GM19438 (cell line): Measurements from ENCODE around the gene KCNA4.
"Not testable (repeated sequence)": the region's sequence is repeated elsewhere in the genome, so short reads cannot be mapped to it uniquely, and the experiment has no call there.

Experiments used
- ATAC-seq: cut with Tn5 transposase; IDR thresholded peaks from one replicate; pipeline ENCODE4 v1.9.1; 2021; ENCODE audit warnings: low read depth; ENCODE audit not compliant: unreplicated experiment

KCNA4 gene

GRCh38 chr11:30000986-30001750, 15.7 kb downstream of the KCNA4 start:
- no peak for ATAC-seq

GRCh38 chr11:29996016-29996415, 20.8 kb downstream of the KCNA4 start:
- peak; percentile 62 for ATAC-seq

DNA sequence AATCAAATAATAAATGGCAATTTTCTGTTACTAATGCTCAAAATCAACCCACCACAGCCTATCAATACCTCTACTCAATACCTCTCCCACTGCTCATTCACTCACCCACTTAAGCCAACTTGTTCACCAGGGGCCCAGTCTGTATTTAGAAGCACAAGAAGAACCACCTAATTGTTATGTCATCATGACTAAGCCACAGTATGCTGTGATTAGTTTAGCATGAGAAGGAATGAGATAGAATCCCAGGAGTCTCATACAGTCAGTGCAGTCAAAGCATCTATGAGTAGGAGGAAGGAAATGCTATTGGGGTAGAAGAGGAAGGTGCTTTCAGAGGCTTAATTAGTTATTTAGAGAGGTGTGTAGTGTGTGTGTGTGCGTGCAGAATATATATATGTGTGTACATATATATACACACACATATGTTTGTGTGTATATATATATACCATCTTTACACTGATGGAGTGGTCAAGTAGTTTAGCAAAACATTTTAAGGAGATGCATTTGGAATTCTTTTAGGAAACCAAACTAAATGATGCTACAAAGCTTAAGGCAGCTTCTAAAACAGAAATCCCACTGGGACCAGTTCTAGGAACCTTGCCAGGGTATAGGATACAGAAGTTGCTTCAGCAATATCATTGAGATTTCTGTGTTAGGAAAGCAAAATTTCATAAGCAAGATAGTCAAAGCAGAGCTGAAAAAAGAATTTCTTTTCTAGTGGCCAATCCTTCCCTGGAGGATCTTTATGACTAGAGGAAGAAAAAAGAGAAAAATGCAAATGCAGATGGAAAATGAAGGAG, 27.5 kb downstream of the KCNA4 start:
- no peak for ATAC-seq

DNA sequence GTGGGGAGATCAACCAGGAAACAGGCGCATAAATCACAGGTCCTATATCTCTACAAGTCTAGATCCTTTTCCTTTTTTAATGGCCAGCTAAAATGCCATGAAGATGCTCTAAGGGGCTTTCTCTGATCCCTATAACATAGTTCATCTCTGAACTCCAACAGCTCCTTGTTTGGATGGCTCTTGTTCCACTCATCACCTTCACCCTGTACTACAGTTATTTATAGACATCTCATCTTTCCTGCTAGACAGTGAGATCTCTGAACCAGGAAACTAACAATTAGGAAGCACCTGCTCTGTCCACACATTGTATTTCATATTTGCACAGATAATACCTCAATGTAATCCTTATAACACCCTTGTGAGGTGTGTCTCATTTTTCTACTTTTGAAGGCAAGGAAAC, 31.6 kb downstream of the KCNA4 start:
- no peak for ATAC-seq

GRCh38 chr11:29984544-29984943, 32.3 kb downstream of the KCNA4 start:
- ATAC-seq: no peak

DNA sequence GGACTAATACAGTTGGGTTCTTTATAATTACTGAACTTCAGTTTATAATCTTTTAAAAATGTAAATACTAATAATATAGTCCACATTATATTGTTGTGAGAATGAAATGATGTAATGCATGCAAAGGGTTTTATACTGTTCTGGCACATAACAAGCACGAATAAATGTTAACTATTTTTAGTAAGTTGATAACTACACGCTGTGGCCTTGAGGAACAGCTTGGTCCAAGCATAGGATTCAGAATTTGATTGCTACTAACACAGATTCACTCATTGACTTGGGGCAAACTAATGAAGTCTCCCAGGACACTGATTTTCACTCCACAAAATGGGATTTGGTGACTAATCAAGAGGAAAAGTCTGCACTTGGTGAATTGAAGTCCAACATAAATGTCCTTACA, 38.3 kb downstream of the KCNA4 start:
- ATAC-seq: no peak

DNA sequence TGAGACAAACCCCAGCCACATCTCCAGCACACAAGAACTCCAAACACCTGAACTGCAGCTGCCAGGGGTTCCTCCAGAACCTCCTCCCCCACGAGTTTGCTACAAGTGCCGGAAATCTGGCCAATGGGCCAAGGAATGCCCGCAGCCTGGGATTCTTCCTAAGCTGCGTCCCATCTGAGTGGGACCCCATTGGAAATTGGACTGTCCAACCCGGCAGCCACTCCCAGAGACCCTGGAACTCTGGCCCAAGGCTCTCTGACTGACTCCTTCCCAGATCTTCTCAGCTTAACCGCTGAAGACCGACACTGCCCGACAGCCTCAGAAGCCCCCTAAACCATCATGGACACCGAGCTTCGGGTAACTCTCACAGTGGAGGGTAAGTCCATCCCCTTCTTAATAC, 41.2 kb downstream of the KCNA4 start:
- not testable (repeated sequence) for ATAC-seq

GRCh38 chr11:29963796-29964195, 53.0 kb downstream of the KCNA4 start:
- ATAC-seq: no peak

GRCh38 chr11:29963036-29963435, 53.8 kb downstream of the KCNA4 start:
- no peak for ATAC-seq

DNA sequence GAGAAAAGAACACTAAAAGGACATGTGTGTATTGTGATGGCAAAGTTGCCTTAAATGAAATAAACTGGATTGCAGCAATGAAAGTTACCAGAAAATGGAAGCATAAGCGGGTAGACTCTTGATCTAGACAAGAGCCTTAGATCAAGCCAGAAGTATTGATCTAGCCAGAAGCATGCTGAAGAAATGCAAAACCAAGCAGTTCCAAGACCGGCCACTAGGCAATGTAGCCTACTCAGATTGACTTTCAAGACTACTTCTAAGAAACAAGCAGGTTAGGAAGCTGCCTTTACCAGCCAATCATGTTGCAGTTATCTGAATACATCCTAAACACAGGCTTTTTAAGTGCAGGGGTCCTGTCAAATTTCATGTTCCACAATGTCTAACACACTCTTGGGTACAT, 54.6 kb downstream of the KCNA4 start:
- no peak for ATAC-seq
